HepG2 (cell line): ENCODE measurements around the gene RUSC1. TPM values are rescaled to one million over a fixed set of nuclear protein-coding genes. Genes with fewer than 3 reads are reported as not detected.

Experiments used
- ASH2L ChIP-seq: fragments of 300-600, 200-600 bp; sonication (generic); IDR thresholded peaks from 2 replicates; pipeline ENCODE4 v1.7.0; 2017; ENCODE audit warnings: low read depth, mild to moderate bottlenecking, moderate library complexity, mixed read lengths, low read length; ENCODE audit not compliant: insufficient read length
- DMAP1 ChIP-seq: IDR thresholded peaks from 2 replicates; pipeline ENCODE4 v1.6.1; 2016
- JDP2 ChIP-seq: sonication (generic); formaldehyde crosslinking; IDR thresholded peaks from 2 replicates; pipeline ENCODE4 v1.8.1; 2022; ENCODE audit warnings: missing genetic modification reagents, borderline replicate concordance
- KDM3A ChIP-seq: IDR thresholded peaks from 2 replicates; pipeline ENCODE4 v1.6.1; 2018; ENCODE audit warnings: low read depth, missing compliant biosample characterization
- MBD4 ChIP-seq: IDR thresholded peaks from 2 replicates; pipeline ENCODE4 v1.6.1; 2012; ENCODE audit warnings: low read length, inconsistent platforms, borderline replicate concordance
- MED13 ChIP-seq: sonication (generic); formaldehyde crosslinking; IDR thresholded peaks from 2 replicates; pipeline ENCODE4 v1.5.0; 2020; ENCODE audit warnings: missing genetic modification reagents
- NRL ChIP-seq: sonication (generic); formaldehyde crosslinking; IDR thresholded peaks from 2 replicates; pipeline ENCODE4 v1.5.0; 2020; ENCODE audit warnings: missing genetic modification reagents, mild to moderate bottlenecking, moderate library complexity, borderline replicate concordance
- SIN3B ChIP-seq: fragments of 150-350 bp; IDR thresholded peaks from 2 replicates; pipeline ENCODE4 v1.6.1; 2014; ENCODE audit warnings: low read length
- ZBTB34 ChIP-seq: sonication (generic); formaldehyde crosslinking; IDR thresholded peaks from 2 replicates; pipeline ENCODE4 v1.8.0; 2022; ENCODE audit warnings: mild to moderate bottlenecking, missing genetic modification reagents
- ZNF10 ChIP-seq: sonication (generic); formaldehyde crosslinking; IDR thresholded peaks from 2 replicates; pipeline ENCODE4 v1.4.0; 2020; ENCODE audit warnings: mild to moderate bottlenecking, low read depth, missing genetic modification reagents, borderline replicate concordance
- ZNF124 ChIP-seq: sonication (generic); formaldehyde crosslinking; IDR thresholded peaks from 2 replicates; pipeline ENCODE4 v1.4.0; 2020; ENCODE audit warnings: missing genetic modification reagents
- ZNF451 ChIP-seq: sonication (generic); formaldehyde crosslinking; IDR thresholded peaks from 2 replicates; pipeline ENCODE4 v1.5.0; 2020; ENCODE audit warnings: mild to moderate bottlenecking, missing genetic modification reagents
- ZNF570 ChIP-seq: sonication (generic); formaldehyde crosslinking; IDR thresholded peaks from 2 replicates; pipeline ENCODE4 v1.4.0; 2020; ENCODE audit warnings: mild to moderate bottlenecking, missing genetic modification reagents, borderline replicate concordance
- ZNF710 ChIP-seq: sonication (generic); formaldehyde crosslinking; IDR thresholded peaks from 2 replicates; pipeline ENCODE4 v1.5.0; 2020; ENCODE audit warnings: mild to moderate bottlenecking, missing genetic modification reagents, borderline replicate concordance
- ZNF724P ChIP-seq: sonication (generic); formaldehyde crosslinking; IDR thresholded peaks from 2 replicates; pipeline ENCODE4 v1.8.0; 2022; ENCODE audit warnings: missing genetic modification reagents, borderline replicate concordance
- ZNF775 ChIP-seq: sonication (generic); formaldehyde crosslinking; IDR thresholded peaks from 2 replicates; pipeline ENCODE4 v1.4.0; 2020; ENCODE audit warnings: missing genetic modification reagents, mild to moderate bottlenecking, moderate library complexity, borderline replicate concordance
- ZSCAN31 ChIP-seq: sonication (generic); formaldehyde crosslinking; IDR thresholded peaks from 2 replicates; pipeline ENCODE4 v1.5.0; 2020; ENCODE audit warnings: low read depth, mild to moderate bottlenecking, missing genetic modification reagents
- polyA plus RNA-seq, 8 experiments: library from polyadenylated mRNA; depleted of rRNA in 3 of 8; stranded (reverse) in 7 of 8; unstranded in 1 of 8; fragments of >200 nt; fragmentation: Illumina TruSeq in 4 of 8; extraction: Trizol in 4 of 8; gene quantifications; 2 replicates each; pipeline versions ENCODE4 v1.2.1 to v1.2.3, GENCODE V29; 2011 to 2016; ENCODE audit warnings: low read depth in 4 of 8, missing spikeins in 1 of 8, mixed read lengths in 1 of 8; ENCODE audit not compliant: insufficient read depth in 1 of 8
- total RNA-seq, 5 experiments: library from RNA; depleted of rRNA; stranded (reverse); fragments of >200 nt; fragmentation: Illumina TruSeq; extraction: Trizol; gene quantifications; 2 replicates each; pipeline ENCODE4 v1.2.3, GENCODE V29; 2016; ENCODE audit warnings: low read depth in 1 of 5
- TF ChIP-seq, protein P1 (sequence below): sonication (generic); formaldehyde crosslinking; IDR thresholded peaks from 2 replicates; pipeline ENCODE4 v1.8.0; 2023; ENCODE audit warnings: mild to moderate bottlenecking, missing genetic modification reagents

Gene RUSC1
- total and polyA plus RNA-seq, 2 of the 13 experiments (the other 11 are each of a cell fraction or from before 2014, with no cell fraction given): 18.7 to 20.4 TPM

GRCh38 chr1:155272466-155273342 is 48.0 kb upstream of the RUSC1 start (continued):
- no peak for TF ChIP-seq ZNF570
- 0 out of 2 replicates have a peak, but pooled peaks have one; percentile 23 for TF ChIP-seq SIN3B
- no peak for TF ChIP-seq ZNF124 (CRISPR knock-in tag)
- TF ChIP-seq NRL: 0 out of 2 replicates have a peak, but pooled peaks have one; percentile 35
- TF ChIP-seq ZSCAN31 (CRISPR knock-in tag): peak; percentile 35; the same call in 1 of the 2 replicates
- TF ChIP-seq ZNF775: no peak
- TF ChIP-seq ASH2L: peak; percentile 82
- TF ChIP-seq MED13: 0 out of 2 replicates have a peak, but pooled peaks have one; percentile 27
- TF ChIP-seq ZNF724P (CRISPR knock-in tag): no peak; the same call in 1 of the 2 replicates
- no peak for TF ChIP-seq ZNF451
- no peak for TF ChIP-seq ZNF10
- TF ChIP-seq, protein P1, sequence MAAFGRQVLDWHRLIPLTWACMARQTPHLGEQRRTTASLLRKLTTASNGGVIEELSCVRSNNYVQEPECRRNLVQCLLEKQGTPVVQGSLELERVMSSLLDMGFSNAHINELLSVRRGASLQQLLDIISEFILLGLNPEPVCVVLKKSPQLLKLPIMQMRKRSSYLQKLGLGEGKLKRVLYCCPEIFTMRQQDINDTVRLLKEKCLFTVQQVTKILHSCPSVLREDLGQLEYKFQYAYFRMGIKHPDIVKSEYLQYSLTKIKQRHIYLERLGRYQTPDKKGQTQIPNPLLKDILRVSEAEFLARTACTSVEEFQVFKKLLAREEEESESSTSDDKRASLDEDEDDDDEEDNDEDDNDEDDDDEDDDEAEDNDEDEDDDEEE (CRISPR knock-in tag): no peak
- TF ChIP-seq DMAP1 (CRISPR knock-in tag): peak; percentile 54; the same call in 1 of the 2 replicates
- no peak for TF ChIP-seq MBD4
- TF ChIP-seq ZNF710 (CRISPR knock-in tag): 0 out of 2 replicates have a peak, but pooled peaks have one; percentile 30
- 0 out of 2 replicates have a peak, but pooled peaks have one; percentile 32 for TF ChIP-seq KDM3A (CRISPR knock-in tag)
- no peak for TF ChIP-seq JDP2 (CRISPR knock-in tag)
- TF ChIP-seq ZBTB34 (CRISPR knock-in tag): 0 out of 2 replicates have a peak, but pooled peaks have one; percentile 13
